ENCODE results near the gene PAX7.
"Not testable (repeated sequence)": the region's sequence is repeated elsewhere in the genome, so short reads cannot be mapped to it uniquely, and the experiment has no call there.

The PAX7 gene

DNA sequence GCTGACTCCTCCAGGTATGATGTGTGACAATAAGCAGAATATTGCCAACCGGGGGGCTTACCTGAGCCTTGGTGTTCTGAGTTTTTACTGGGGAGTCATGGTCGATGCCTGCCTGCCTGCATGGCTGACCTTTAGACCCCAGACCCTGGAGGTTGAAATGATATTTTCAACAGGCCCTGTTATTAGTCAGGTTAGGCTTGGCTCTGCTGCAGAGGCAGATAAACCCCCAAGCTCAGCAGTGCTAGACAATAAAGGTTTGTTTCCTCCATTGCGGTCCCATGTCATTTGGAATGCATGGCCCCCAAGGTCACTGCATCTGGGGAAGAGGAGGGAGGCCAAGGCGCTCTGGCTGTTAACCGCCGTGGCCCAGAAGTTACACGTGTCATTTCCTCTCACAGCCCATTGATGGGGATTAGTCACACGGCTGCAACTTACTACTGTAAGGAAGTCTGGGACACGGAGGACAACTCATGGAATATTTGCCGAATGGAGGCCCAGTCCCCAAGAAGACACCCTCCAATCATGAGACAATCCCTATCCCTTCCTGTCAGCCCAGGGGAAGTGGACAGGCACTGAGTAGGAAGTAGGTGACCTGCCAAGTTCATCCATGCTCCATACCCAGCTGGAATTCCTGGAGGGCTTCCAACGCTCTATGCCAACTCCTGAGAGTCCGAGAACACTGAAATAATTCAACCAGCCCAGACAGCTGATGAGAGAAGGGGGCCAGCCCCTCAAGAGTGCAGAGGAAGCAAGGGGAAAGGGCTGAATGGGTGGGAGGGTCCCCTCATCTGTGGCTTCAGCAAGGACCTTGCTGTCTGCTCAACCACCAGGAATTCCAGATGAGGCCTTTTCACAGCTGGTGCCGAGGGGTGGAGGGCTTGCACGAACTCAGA is 131.5 kb downstream of the PAX7 start:
- DNase-seq (ENCODE audit: low read depth) = no peak

DNA sequence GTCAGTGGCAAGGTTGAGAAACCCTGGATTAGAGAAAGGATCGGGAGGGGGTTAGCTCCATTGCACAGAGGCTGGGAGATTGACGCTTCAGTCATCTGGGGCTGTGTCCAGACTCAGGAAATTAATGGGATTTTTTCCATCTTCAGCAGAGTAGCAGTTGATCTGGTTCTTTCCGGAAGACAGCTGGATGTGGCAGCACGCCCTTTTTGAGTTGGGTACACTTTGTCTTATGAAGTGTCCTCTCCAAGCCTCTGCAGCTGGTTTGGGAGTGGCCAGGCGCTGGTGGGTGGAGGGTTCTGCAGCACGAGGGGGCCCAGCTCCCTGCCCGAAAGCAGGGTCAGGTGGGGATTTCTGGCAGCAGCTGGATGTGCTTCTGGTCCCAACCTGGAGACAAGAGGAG is 133.7 kb downstream of the PAX7 start:
- no peak for DNase-seq (ENCODE audit: low read depth)

DNA sequence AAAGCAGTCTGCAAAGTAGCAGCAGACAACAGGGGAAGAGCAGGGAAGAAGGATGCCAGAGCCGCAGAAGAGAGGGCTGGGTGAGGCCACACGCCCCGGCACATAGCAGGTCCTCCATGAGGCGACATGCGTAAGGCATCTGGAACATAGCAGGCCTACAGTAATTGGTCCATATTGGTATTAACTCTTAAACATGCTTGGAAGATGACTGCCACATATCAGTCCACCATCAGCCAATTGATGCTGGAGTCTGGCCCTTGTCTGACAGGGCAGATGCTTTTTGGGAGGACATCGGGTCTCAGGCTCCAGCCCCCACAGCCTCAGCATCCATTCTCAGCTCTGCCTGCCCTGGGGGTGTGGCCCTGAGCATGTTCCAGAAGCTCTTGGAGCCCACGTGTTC is 135.1 kb downstream of the PAX7 start:
- no peak for DNase-seq (ENCODE audit: low read depth)

DNA sequence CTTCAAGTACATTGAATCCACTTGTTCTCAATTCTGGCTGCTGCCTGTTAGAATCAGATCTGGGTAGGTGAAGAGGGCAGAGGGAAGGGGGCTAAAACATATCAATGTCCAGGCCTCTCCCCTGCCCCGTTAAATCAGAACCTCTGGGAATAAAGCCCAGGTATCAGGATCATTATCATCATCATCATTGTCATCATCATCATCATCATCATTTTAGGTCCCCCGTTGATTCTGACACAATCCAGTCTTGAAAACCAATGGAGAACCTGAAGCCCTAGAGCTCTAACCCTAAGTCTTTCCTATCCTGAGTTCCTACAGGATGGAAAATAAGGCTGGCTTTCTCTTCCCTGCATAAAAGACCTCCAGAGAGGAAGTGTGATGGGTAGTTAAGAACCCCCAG is 135.7 kb downstream of the PAX7 start:
- no peak for DNase-seq (ENCODE audit: low read depth)

DNA sequence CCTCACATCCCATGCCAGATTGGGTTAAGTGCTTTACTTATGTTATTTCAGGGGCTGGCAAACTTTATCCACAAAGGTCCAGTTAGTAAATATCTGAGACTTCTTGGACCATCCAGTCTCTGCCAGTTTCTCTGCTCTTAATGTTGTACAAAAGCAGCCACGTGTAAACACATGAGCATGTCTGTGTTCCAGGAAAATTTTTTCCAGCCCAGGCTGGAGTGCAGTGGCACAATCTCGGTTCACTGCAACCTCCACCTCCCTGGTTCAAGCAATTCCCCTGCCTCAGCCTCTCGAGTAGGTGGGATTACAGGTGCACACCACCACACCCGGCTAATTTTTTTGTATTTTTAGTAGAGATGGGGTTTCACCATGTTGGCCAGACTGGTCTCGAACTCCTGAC is 136.9 kb downstream of the PAX7 start:
- not testable (repeated sequence) for DNase-seq (ENCODE audit: low read depth)

DNA sequence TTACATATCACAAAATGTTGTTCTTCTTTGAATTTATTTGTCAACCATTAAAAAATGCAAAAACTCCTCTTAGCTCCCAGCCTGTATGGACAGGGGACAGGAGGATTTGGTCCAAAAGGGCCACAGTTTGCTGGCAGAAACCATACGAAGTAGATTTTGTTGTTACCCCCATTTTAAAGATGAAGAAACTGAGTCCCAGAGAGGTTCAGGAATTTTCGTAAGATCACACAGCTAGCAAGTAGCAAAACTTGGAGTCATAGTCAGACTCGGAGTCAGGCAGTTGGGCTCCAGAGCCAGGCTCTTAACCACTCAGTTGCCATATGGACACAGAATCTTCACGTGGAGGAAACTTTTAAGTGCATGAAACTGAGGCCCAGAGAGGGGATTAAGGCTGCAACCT is 137.4 kb downstream of the PAX7 start:
- no peak for DNase-seq (ENCODE audit: low read depth)

DNA sequence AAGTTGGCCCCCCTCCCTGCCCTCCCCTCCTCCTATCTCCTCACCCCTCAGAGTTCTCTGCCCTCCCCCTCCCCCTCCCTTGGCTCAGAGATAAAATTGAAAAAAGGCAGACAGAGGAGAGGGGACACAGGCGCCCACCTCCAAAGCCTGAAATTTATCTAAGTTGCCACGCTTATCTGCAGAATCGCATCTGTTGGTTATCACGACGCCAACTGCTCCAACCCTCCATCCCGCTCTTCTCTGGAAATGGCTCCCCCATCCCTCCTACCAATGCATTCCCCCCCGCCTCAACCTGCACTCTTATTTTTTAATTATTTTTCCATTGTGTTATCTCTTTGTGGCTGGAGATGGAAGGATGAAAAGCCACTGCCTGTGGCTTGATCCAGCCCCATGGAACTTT is 138.5 kb downstream of the PAX7 start:
- DNase-seq (ENCODE audit: low read depth) = no peak

DNA sequence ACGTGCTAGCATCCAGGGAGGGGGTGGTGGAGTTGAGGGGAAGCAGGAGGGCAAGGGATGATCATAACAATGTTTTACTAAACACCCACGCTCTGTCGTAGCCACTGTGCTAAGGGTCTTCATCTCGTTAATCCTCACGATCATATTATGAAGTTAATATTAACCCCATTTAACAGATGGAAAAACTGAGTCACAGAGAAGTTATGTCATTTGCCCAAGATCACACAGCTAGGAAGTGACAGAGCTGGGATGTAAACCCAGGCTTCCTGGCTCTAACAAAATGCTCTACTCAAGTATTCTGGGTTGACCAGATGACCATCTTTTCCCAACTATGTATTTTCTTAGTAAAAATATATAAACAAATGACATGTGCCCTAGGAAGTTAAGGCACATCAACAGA is 140.2 kb downstream of the PAX7 start:
- no peak for DNase-seq (ENCODE audit: low read depth)

DNA sequence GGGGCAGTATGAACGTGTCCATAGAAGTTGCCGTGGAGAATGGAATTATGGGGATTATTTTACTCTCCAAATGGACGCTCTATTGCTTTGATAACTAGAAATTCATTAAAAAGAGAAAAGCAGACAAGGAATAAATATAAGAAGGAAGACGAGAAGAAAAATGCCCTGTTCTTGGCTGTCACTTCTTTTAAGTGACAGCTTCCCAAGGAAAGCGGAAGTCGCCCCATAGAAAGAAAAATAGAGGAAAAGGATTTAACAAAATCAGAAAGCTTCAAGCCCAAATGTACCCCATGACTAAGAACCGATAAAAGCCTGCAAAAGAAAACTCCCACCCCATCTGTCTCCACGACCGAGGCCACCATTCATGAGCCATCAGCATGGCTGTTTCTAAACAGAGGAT is 143.1 kb downstream of the PAX7 start:
- DNase-seq (ENCODE audit: low read depth) = no peak

DNA sequence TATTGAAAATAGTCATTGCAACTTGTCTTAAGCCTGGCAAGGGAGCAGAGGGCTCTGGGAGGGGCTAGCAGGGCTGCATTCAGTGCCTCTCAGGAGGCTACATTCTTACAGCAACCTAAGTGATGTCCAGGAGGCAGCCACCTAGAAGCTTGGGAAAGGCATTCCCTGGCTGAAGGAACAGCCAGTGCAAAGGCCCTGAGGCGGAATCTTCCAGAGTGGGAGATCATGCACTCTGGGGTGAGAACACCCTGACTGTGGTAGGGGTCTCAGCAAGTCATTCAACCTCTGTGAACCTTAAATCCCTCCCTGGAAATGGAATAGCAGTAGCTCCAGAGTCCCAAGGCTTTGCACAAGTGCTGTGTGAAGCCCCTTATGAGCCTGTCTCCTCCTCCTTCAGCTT is 144.7 kb downstream of the PAX7 start:
- no peak for DNase-seq (ENCODE audit: low read depth)

DNA sequence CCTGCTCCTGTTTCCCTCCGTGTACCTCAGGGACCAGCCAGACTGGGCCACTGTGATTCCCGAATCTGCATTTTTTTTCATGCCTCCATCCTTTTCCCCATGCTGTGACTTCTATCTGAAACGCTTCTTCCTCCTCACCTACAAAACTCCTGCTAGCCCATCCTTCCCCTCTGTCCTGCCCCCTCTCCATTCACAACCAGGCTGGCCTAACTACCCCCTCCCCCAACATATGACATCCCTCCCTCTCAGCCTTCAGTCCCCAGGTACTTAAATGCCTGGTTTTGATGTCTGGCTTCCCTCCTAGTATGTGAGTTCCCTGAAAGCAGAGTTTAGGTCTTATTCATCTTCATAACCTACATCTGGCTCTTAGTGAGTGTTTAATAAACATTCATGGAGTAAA is 146.1 kb downstream of the PAX7 start:
- no peak for DNase-seq (ENCODE audit: low read depth)

DNA sequence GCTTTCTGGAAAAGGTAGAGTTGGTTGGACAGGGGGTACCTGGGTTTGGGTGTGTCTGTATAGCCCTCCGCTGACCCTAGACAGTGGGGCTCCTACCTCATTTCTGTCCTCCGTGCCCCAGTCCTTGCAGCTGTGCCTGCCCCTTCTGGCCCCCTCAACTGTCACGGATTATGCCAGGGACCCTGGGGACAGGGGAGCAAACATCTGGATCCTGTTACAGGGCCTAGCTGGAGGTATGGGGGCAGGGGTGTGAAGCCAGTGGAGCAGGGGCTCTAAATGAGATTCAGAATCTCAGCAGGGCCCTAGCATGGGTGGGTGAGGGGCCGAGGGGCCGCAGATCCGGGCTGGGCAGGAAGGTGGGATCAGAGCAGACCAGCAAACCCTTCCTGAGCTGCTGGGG is 147.8 kb downstream of the PAX7 start:
- DNase-seq (ENCODE audit: low read depth) = no peak

DNA sequence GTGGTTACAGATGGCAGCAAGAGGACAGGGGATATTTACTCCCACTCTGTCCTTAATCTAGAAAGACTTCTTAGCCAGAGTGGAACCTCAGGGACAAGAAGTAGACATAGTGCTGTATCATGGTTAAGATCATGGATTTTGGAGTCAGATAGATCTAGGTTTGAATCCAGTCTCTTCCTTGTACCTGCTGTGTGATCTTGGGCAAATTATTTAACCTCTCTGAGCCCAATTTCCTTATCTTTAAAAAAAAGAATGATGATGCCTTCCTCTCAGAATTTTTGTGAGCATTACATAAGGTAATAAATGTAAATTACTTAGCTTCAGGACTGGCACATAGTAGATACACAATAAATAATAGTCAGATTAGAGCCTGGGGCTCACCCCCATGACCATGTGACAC is 150.4 kb downstream of the PAX7 start:
- DNase-seq (ENCODE audit: low read depth) = no peak

DNA sequence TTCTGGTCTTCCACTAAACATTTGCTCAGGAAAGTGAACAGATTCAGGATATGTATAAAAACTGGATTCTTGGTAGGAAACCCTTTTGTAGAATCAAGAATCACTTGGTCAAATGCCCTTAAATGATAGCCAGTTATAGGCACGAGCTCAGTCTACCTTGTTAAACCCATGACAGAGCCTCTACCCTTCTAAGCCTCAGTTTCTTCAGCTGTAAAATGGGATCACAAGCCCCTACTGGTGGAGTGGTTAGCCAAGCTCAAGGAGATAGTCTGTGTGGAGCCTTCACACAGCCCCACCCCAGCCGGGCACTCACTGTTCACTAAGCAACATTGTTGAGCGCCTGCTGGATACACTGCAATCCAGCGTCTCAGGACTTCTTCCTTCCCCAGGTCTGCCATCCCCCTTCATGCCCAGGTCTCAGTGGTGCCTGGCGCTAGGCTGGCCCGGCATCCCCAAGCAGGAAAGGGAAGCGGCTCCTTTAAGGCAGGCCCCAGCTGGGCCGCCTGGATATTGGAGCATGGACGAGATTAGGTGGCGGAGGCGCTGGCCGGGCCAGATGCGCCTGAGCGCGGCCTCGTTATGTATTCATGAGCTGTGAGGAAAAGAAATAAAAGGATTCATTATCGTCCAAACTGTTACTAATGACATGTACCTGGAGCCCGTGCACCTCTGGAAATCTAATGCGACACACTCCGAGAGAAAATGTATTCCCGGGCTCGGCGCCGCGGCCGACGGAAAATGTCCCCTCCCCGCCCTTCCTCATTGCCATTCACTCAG is 153.2 kb downstream of the PAX7 start:
- no peak for DNase-seq (ENCODE audit: low read depth)

DNA sequence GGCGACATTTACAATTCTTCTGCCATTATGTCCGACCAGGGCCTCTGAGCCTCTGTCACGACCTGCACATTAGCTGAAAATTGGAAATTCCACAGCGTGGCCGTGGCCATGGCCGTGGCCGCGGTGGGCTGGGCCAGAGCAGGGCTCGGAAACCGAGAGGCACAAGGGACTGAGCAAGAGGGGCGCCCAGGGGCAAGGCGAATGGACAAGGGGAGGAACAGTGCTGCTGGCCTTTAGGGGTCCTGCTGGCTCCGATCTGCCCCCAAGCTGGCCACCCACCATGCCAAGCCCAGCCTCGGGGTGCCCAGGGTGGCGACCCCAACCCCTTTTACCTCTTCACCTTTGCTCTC is 153.8 kb downstream of the PAX7 start:
- no peak for DNase-seq (ENCODE audit: low read depth)

DNA sequence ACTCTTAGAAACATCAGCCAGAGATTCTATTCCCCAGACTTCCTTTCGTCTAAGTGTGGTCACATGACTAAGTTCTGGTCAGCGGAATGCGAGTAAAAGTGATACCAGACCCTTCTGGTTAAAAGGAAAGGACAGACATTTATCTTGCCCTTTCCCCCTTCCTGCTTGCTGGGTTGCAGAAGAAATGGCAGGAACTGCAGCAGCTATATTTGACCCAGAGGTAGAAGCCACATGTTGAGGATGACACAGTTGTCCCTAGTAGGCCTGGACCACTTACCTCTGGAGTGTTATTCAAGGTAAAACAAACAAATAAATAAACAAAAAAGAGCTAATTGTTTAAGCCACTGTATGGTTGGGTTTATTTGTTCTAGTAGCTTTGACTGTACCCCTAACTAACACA is 155.5 kb downstream of the PAX7 start:
- DNase-seq (ENCODE audit: low read depth) = no peak

DNA sequence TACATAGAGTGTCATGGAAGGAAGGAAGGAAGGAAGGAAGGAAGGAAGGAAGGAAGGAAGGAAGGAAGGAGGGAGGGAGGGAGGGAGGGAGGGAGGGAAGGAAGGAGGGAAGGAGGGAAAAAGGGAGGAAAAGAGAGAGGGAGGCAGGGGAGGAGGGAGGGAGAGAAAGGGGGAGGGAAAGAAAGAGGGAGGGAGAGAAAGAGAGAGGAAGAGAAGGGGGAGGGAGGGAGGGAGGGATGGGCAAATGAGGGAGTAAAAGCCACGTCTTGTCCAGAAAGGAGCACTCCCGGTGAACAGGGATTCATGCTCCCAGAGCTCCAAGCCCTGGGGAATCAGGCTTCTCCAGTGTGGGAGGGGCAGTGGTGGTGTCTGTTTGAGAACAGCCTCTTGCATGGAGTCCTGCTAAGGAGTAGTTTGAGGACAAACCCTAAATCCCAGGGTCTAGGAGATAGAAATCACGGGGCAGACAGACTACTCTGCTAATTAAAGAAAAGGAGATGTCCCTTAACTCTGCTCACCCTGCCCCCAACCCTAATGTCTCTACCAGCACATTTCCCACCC is 157.3 kb downstream of the PAX7 start:
- no peak for DNase-seq (ENCODE audit: low read depth)

DNA sequence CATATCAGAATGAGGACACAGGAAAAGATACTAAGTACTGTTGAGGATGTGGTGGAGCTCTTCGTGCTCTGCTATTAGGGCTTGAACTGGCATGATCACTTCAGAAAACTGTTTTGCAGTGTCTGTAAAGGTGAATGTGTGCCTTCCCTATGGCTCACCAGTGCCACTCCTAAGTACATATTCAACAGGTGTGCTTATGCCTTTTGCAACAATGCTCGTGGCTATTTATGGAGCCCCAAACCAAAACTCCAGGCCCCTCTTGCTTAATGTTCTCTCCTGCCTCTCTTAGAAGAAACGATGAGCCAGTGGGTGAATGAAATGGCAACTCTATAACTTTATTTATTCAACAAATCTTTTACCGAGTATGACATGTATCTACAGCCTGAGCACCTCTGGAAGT is 158.6 kb downstream of the PAX7 start:
- DNase-seq (ENCODE audit: low read depth) = no peak

DNA sequence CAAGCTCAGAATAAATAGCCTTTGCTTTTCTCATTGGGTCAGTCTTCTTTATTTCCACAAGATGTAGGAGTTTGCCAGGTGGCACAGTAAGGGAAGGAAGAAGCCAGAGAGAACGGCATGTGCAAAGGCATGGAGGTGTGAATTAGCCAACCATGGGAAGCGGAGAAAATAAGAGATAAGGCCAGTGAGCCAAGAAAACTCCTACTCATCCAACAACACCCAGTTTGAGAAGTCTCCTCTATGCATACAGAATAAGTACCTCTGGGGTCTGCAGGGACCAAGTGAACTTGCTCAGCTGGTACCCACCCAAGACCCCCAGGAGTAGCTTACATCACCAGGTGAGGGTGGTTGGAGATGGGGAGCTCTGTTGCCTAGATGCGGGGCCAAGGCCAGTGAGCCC is 162.1 kb downstream of the PAX7 start:
- no peak for DNase-seq (ENCODE audit: low read depth)

DNA sequence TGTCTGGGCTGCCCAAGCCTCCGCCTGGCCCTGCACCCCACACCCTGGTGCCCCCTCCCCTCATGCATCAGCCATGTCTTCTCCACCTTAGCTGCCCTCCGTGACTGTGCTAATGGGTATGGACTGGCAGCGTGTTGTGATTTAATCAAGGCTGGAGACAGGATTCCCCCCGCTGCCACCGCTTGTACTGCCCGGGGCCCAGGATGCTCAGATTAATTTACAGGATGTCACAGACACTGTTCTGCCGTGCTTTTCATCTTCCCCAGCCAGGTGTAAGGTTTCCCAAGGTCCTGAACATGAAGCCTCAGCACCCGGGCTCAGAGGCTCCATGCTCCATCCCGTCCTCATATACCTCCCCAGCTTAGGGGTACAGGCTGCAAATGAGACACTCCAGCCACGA is 162.5 kb downstream of the PAX7 start:
- DNase-seq (ENCODE audit: low read depth) = no peak

DNA sequence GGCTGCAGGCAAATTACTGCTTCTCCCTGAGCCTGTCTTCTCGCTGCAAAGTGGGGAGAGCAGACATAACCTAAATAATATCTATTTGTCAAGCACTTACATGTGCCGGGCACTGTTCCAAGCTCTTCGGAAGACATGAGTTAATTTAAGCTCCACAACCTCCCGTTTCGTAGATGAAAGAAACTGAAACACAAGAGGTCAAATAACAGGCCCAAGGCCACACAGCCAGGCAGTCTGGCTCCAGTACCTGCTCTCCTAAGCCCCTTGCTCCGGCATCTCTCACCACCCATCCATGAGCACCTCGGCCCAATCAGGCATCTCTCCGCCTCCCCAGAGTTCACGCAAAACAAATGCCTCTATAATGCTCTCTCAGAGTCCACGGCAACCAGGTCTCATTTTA is 163.4 kb downstream of the PAX7 start:
- DNase-seq (ENCODE audit: low read depth) = peak; percentile 8

DNA sequence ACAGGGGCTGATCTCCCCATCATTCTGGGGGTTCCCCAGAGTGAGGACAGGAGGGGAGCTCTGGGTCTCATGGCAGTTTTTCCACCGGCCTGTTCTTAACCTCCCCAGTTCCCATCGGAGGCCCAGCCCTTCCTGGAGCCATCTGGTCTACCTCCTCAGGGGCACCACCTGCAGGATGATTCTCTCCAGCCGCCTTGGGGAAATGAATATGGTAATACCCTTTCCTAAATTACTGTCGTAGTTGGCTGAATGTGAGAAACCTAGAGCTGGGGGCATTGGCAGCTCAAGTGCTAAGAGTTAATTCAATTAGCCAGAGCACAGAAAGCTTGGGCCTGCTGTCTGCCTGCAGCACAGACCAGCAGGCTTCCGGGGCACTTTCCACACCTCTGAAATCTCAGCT is 163.9 kb downstream of the PAX7 start:
- no peak for DNase-seq (ENCODE audit: low read depth)

DNA sequence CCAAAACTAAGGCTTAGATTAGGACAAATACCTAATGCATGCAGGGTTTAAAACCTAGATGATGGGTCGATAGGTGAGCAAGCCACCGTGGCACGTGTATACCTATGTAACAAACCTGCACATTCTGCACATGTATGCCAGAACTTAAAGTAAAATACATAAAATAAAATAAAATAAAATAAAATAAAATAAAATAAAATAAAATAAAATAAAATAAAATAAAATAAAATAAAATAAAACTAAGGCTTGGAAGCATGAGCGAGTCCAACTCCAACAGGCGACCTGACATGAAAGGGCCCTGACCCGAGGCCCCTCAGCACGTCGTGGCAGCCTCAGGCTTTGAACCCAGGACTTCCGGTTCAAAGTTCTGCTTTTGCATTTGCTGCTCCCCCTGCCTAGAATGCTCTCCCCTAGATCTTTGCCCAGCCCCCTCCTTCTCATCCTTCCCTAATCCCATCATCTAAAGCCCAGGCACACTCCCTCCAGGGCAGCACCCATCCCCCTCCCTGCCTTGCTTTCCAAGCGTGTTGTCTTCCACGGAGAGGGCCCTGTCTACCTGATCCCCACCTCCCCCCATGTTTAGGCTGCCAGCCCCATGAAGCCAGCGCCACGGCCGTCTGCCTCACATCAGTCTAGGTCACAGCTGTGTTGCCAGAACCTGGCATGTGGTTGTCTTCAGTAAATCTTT is 164.5 kb downstream of the PAX7 start:
- no peak for DNase-seq (ENCODE audit: low read depth)
